D721Med (cell line): Measurements from ENCODE around the gene GTF2F1.
A peak's percentile ranks its signal among the peaks of the same experiment; 100 is the strongest.

ENCODE experiments used
- DNase-seq: peaks from one replicate; pipeline ENCODE4 v3.0.0; 2011; ENCODE audit warnings: low spot score; ENCODE audit not compliant: insufficient read length
- FAIRE-seq: peaks from 2 replicates; lab custom pipeline; 2011; peaks lifted over from hg19 to GRCh38; lab: Jason Lieb, UNC
- TF ChIP-seq, protein P1 (sequence below): IDR thresholded peaks from 2 replicates; pipeline ENCODE4 v1.5.1; 2012; ENCODE audit warnings: mild to moderate bottlenecking, control low read depth; ENCODE audit not compliant: insufficient read depth; ENCODE audit errors: missing control alignments

The GTF2F1 gene

DNA sequence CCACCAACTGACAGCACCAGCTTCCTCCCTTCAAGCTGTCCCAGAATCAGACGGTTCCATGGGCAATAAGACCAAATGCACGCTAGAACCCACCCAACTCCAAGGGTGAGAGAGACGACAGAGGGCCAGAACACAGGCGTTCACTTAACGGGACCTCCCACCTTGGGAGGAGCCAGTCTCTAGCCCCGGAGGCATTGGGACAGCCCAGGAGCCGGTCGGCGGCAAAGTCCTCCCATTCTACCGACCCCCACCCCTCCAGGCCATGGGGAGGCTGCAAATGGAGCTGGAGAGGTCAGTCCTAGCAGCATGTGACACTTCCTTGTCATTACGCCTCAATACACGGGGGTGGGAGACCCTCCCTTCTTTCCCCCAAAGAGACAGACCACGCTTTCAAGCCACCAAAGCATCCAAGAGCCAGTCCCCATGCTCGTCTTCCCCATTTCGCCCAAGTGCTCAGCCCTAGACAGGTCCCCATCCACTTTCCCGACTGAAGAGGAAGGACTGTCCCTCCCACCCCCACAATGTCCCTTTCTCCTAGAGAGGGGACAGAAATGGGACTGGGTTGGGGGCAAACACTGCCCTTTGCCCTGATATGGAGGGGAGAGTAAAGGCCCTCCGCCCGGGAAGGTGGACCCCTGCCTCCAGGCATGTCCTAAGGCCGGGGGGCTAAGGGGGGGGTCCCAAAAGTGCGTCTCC is 30.7 kb upstream of the GTF2F1 start:
- no peak for DNase-seq
- TF ChIP-seq, protein P1, sequence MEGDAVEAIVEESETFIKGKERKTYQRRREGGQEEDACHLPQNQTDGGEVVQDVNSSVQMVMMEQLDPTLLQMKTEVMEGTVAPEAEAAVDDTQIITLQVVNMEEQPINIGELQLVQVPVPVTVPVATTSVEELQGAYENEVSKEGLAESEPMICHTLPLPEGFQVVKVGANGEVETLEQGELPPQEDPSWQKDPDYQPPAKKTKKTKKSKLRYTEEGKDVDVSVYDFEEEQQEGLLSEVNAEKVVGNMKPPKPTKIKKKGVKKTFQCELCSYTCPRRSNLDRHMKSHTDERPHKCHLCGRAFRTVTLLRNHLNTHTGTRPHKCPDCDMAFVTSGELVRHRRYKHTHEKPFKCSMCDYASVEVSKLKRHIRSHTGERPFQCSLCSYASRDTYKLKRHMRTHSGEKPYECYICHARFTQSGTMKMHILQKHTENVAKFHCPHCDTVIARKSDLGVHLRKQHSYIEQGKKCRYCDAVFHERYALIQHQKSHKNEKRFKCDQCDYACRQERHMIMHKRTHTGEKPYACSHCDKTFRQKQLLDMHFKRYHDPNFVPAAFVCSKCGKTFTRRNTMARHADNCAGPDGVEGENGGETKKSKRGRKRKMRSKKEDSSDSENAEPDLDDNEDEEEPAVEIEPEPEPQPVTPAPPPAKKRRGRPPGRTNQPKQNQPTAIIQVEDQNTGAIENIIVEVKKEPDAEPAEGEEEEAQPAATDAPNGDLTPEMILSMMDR: no peak
- FAIRE-seq: no peak

DNA sequence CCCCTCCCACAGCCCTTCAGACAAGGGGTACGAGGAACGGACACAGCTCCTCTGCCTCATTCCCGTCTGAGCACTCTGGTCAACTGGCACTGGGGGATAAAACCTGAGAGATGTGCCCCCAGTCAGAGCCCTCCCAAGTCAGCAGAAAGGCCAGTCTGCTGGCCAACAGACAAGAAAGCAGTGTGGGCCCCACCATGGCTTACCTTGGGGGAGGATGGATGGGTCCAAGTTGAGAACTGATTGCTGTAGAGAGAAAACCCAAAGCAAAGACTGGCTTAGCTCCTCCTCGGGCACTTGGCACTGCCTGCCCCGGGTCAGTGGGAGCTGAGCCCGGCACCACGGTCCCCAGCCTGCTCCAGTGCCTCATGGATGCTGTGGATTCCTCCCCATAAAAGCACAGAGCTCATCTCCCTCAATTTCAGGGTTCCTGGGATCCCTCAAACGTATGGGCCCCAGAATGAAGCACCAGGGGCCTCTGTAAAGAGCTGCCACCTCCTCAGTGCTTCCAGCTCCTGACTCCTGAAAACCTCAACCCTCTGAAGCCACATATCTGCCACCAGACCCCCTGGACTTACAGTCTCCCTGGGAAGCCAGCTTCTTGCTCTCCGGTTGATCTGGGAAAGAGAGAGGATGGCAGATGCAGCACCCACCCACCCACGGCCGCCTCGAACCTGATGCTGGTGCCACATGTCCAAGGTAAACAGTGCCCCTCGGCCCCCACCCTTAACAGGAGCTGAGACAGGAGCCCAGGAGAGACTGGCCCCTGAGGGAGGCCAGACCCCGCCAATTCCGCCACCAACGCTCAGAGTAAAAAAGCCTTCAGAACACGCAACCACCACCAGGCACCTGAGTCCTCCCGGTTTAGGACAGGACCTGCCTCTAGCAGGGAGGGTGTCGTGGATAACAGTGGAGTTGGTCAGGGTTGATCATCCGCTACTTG is 28.4 kb upstream of the GTF2F1 start:
- TF ChIP-seq, protein P1: no peak
- DNase-seq (peak; percentile 11), FAIRE-seq (no peak)

DNA sequence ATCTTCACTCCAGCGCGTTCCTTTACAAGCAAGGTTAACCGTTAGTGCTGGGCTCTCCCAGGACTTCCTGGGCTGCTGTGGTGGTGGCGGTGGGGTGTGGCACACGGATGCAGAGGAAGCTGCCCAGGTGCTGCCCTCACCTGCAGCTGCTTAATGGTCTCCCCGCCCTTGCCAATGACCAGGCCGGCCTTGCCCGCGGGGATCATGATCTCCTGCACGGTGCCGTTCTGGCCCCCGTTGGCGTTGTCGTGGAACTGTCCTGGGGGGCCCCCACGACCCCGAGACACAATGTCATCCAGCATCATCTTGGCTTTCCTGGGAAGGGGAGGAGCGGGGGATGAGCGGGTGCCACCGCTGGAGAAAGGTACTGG is 25.6 kb upstream of the GTF2F1 start:
- TF ChIP-seq, protein P1: no peak
- no peak for DNase-seq
- FAIRE-seq: no peak

DNA sequence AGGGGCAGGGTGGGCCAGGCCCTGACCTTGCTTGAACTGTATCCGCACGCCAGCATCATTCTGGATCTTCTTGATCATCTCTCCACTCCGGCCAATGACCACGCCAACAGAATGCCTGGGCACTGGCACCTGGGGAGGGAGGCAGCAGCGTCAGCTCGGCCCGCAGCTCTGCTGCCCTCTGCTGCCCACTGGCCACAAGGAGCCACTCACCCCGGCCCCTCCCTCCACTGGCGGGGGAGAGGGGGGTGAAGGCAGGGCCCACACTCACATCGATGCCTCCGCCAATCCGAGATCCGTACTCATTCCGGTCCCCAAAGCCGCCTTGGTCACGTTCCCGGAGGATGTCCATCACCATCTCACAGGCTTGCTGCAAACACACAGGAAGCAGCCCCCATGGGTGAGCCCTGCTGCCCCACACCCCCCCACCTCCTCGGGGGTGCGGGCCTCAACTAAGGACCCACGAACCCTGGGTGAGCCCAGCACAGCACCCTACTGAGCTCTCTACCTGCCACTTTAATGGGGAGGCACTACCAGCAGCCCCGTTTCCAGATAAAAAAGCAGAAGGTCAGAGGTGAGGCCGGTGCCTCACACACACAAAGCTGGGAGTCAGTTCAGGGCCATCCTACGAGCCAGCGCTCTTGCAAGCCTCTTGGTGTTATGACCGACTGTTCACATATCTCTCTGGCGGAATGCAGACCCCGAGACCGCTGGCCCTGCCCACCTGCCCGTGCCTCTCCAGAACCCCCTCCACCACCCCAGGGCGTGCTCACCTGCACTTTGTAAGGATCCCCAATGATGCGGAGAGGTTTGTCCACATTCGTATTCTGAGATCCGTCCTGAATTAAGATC is 25.0 kb upstream of the GTF2F1 start:
- FAIRE-seq: no peak
- TF ChIP-seq, protein P1: no peak
- peak; percentile 19 for DNase-seq

DNA sequence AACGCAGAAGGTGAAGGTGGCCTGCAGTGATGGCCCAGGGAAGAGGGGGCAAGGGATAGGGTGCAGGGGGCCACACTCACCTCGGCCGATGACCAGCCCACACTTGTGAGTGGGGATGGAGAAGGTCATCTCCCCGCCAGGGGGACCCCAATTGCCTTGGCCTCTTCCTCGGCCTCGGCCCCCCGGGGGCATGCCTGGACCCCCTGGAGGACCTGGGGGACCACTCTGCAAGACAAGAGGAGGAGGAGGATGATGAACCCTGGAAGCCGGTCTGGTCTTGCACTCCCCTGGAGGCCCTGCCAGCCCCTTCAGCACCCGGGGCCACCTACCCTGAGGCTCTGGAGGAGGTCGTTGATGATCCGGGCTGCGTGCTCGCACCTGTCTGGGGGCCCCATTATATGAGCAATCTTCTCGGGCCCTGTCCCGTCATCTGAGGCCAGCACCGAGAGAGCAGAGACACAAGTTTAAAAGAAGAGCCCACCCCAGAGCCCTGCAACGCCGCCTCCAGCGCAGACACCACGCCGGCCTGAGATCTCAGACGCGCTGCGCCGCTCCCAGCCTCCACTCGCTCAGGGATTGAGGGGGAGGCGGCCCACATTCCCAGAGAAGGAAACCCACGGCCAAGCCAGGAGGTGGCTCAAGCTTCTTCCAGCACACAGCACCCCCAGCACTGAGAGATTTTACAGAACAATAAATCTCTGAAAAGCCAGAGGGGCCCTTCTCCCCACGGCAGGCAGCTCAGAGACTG is 23.9 kb upstream of the GTF2F1 start:
- FAIRE-seq (no peak), DNase-seq (peak; percentile 1)
- TF ChIP-seq, protein P1: no peak

DNA sequence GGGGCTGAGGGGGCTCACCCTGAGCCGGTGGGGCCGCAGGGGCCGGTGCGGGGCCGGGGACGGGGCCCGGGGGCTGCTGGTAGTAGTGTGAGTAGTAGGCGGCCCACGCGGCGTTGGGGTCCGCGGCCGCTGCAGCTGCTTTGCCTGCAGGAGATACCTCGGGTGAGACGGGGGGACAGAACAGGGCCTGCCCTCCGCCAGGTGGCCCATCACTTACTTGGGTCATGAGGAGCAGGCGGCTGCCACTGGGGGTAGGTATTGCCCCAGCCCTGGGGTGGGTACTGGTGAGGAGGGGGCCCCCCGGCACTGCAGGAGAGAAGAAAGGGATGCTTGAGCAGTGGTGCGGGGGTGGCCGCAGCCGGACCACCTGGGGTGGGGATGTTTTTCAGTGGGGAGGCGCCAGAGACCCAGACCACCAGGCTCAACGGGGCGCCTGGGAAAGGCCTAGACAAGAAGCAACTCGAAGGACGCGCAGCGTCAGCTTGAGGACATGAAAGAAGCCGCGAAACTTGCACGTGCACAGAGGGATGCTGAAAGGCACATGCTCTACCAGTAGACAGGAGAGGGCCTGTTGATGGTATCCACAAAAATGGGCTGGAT is 22.7 kb upstream of the GTF2F1 start:
- FAIRE-seq (no peak), DNase-seq (peak; percentile 13)
- TF ChIP-seq, protein P1: no peak
